ENCODE data around the gene FOXO1. TPM values are rescaled to one million over a fixed set of nuclear protein-coding genes. Genes with fewer than 3 reads are reported as not detected.

FOXO1 gene
- total RNA-seq, 4 donors from 2014 or later, result 65.7 to 111 (median 87.5) TPM

- TF ChIP-seq CTCF (IDR thresholded peaks at IDR 0.05), result no peak
- DNase-seq (ENCODE audit: low spot score) (no peak), ATAC-seq (ENCODE audit: low FRiP score) (no peak)
These were observed 150.7 kb downstream of the FOXO1 start for GRCh38 chr13:40515702-40516101.

- no peak for ATAC-seq (ENCODE audit: low FRiP score)
- no peak for TF ChIP-seq CTCF (IDR thresholded peaks at IDR 0.05)
- DNase-seq (ENCODE audit: low spot score), result no peak
These were observed 151.6 kb downstream of the FOXO1 start for GRCh38 chr13:40514802-40515201.

GRCh38 chr13:40509876-40510275 lies 156.6 kb downstream of the FOXO1 start:
- TF ChIP-seq CTCF (IDR thresholded peaks at IDR 0.05), result no peak
- DNase-seq (ENCODE audit: low spot score) (no peak), ATAC-seq (ENCODE audit: low FRiP score) (no peak)

GRCh38 chr13:40508767-40509342 lies 157.6 kb downstream of the FOXO1 start:
- DNase-seq (ENCODE audit: low spot score), result no peak
- TF ChIP-seq CTCF (IDR thresholded peaks at IDR 0.05), result no peak
- no peak for ATAC-seq (ENCODE audit: low FRiP score)

GRCh38 chr13:40508127-40508526 lies 158.3 kb downstream of the FOXO1 start:
- ATAC-seq (ENCODE audit: low FRiP score) (peak; percentile 89), DNase-seq (ENCODE audit: low spot score) (no peak)
- no peak for TF ChIP-seq CTCF (IDR thresholded peaks at IDR 0.05)

- DNase-seq (ENCODE audit: low spot score), result no peak
- no peak for ATAC-seq (ENCODE audit: low FRiP score)
These were observed 159.6 kb downstream of the FOXO1 start for GRCh38 chr13:40506592-40507446.

More at GRCh38 chr13:40506592-40507446, 159.6 kb downstream of the FOXO1 start:
- TF ChIP-seq CTCF (IDR thresholded peaks at IDR 0.05), result no peak

Other genes starting within 250 kb of the FOXO1 start
- gene MRPS31, start 104.5 kb upstream of the FOXO1 start, total RNA-seq, result 10 to 100 TPM in 3 of 4 donors, 1 to 10 TPM in 1; 9.8 to 19.6 (median 17.4) TPM
- 1 to 10 TPM; 5.5 to 7.4 (median 5.7) TPM for gene SLC25A15, start 123.0 kb upstream of the FOXO1 start, total RNA-seq

All from omental fat pad (tissue), 4 donors.